Lung (tissue), 12 donors: ENCODE measurements around the gene APCDD1. TPM values are rescaled to one million over a fixed set of nuclear protein-coding genes. Genes with fewer than 3 reads are reported as not detected.

ENCODE experiments used
- ATAC-seq: fragments of 200-7000 bp; cut with Tn5 transposase; one replicate; pipeline ENCODE4 v1.9.1; 2020; ENCODE audit warnings: moderate number of reproducible peaks; ENCODE audit not compliant: insufficient read depth, low FRiP score
- DNase-seq, 3 donors: peaks; one replicate each; pipeline ENCODE4 v3.0.0-alpha.2; 2013 to 2017
- H3K27ac ChIP-seq, 2 donors: one replicate each; pipeline ENCODE4 v1.5.1; 2013; ENCODE audit warnings: mild to moderate bottlenecking in 2 of 2, moderate library complexity in 2 of 2, control low read depth in 1 of 2, inconsistent platforms in 1 of 2, low read depth in 1 of 2, low read length in 1 of 2
- H3K27me3 ChIP-seq, 3 donors: one replicate each; pipeline ENCODE4 v1.5.1; 2013; ENCODE audit warnings: low read length in 2 of 3; ENCODE audit not compliant: control insufficient read depth in 3 of 3, insufficient read depth in 3 of 3
- H3K36me3 ChIP-seq, 4 donors: one replicate each; pipeline ENCODE4 v1.5.1; 2013; ENCODE audit warnings: low read length in 4 of 4, mild to moderate bottlenecking in 1 of 4, moderate library complexity in 1 of 4; ENCODE audit not compliant: control insufficient read depth in 4 of 4, insufficient read depth in 4 of 4
- H3K4me1 ChIP-seq, 5 donors: one replicate each; pipeline ENCODE4 v1.5.1; 2013; ENCODE audit warnings: low read length in 5 of 5, mild to moderate bottlenecking in 2 of 5, moderate library complexity in 1 of 5; ENCODE audit not compliant: control insufficient read depth in 5 of 5, insufficient read depth in 5 of 5
- H3K4me3 ChIP-seq: one replicate; pipeline ENCODE4 v1.5.1; 2013; ENCODE audit warnings: mild to moderate bottlenecking, control low read depth, moderate library complexity
- H3K9ac ChIP-seq, 2 donors: one replicate each; pipeline ENCODE4 v1.5.1; 2013; ENCODE audit warnings: low read length in 2 of 2, control low read depth in 1 of 2; ENCODE audit not compliant: insufficient read depth in 1 of 2
- H3K9me3 ChIP-seq, 4 donors: one replicate each; pipeline ENCODE4 v1.5.1; 2013; ENCODE audit warnings: low read length in 3 of 4, mild to moderate bottlenecking in 1 of 4, moderate library complexity in 1 of 4; ENCODE audit not compliant: control insufficient read depth in 4 of 4, insufficient read depth in 3 of 4
- CTCF ChIP-seq: IDR thresholded peaks from 2 replicates; pipeline ENCODE4 v1.5.1; 2012; ENCODE audit warnings: mild to moderate bottlenecking; ENCODE audit errors: control extremely low read depth, extremely low read depth
- WGBS, 2 donors: extraction: QIAGEN DNeasy Blood & Tissue Kit; methylation state at CpG; one replicate each; pipeline ENCODE4 v1.1.7; 2013; 5-methylcytosine and 5-hydroxymethylcytosine counted together
- polyA plus RNA-seq, 2 donors: library from polyadenylated mRNA; stranded (reverse); fragments of 200-250 nt; gene quantifications; one replicate each; pipeline ENCODE4 v1.2.1, GENCODE V29; 2013
- total RNA-seq, 2 donors: library from RNA; depleted of rRNA in 1 of 2; stranded (reverse); fragments of >200 nt in 1 of 2; gene quantifications; one replicate each; pipeline ENCODE4 v1.2.1, GENCODE V29; 2014 to 2021
- donor health status: control.
- donor health status: control.
- donor health status: Bipolar disorder and iron deficiency.
- donor health status: healthy.
- donor health status: DM: yes; HTN: yes; CAD: no.

Gene APCDD1
- total and polyA plus RNA-seq, 4 donors, result 6.8 to 77.4 (median 29.3) TPM

- Histone ChIP-seq H3K4me3 (peak overlapping the region; percentile 94), H3K9me3 (no peaks in the 10 kb centered on the region), H3K27ac (peak overlapping the region; percentile 87 to 92), H3K4me1 (peaks cover 0 to 24% (median 6%) of the 10 kb centered on the region in 5 donors), H3K9ac (peak overlapping the region; percentile 72 to 91), H3K36me3 (no peaks in the 10 kb centered on the region), H3K27me3 (no peaks in the 10 kb centered on the region)
- DNase-seq, result peak in 1 of 3 donors; percentile 15
- no peak for ATAC-seq
- WGBS, 2 donors, result 7 to 8% methylated on average over 11 of the region's 11 CpGs
- TF ChIP-seq CTCF, result no peak
These were observed 72.1 kb downstream of the APCDD1 start for GRCh38 chr18:10526561-10526949.

GRCh38 chr18:10528439-10528838, 74.0 kb downstream of the APCDD1 start:
- Histone ChIP-seq H3K27ac (no peak overlapping the region), H3K27me3 (no peaks in the 10 kb centered on the region), H3K9ac (no peak overlapping the region), H3K4me3 (no peak overlapping the region), H3K4me1 (peaks cover 0 to 24% (median 6%) of the 10 kb centered on the region in 5 donors), H3K36me3 (no peaks in the 10 kb centered on the region), H3K9me3 (no peaks in the 10 kb centered on the region)
- no peak for TF ChIP-seq CTCF
- 80 to 95% methylated on average over 3 of the region's 3 CpGs for WGBS, 2 donors
- no peak for DNase-seq
- ATAC-seq, result no peak

- no peak overlapping the region for H3K9ac ChIP-seq
- H3K27ac ChIP-seq, result peak overlapping the region in 1 of 2 donors; percentile 88
- TF ChIP-seq CTCF, result no peak
- H3K4me3 ChIP-seq, result no peak overlapping the region
- 72 to 75% methylated on average over 3 of the region's 3 CpGs for WGBS, 2 donors
- H3K9me3 ChIP-seq, result no peaks in the 10 kb centered on the region
- ATAC-seq, result no peak
- H3K27me3 ChIP-seq, result no peaks in the 10 kb centered on the region
- H3K4me1 ChIP-seq, result peaks cover 0 to 24% (median 6%) of the 10 kb centered on the region in 5 donors
- H3K36me3 ChIP-seq, result peaks cover 0 to 2% (median under 1%) of the 10 kb centered on the region in 4 donors
- DNase-seq, result no peak
These were observed 75.6 kb downstream of the APCDD1 start for GRCh38 chr18:10530002-10530401.

GRCh38 chr18:10530852-10531251, 76.4 kb downstream of the APCDD1 start:
- no peaks in the 10 kb centered on the region for H3K27me3 ChIP-seq
- peaks cover 0 to 24% (median 5%) of the 10 kb centered on the region in 5 donors for H3K4me1 ChIP-seq
- H3K4me3 ChIP-seq, result no peak overlapping the region
- ATAC-seq, result no peak
- no peaks in the 10 kb centered on the region for H3K9me3 ChIP-seq
- no peak for TF ChIP-seq CTCF
- no peak for DNase-seq
- peaks cover 0 to 2% (median under 1%) of the 10 kb centered on the region in 4 donors for H3K36me3 ChIP-seq
- H3K27ac ChIP-seq, result peak overlapping the region in 1 of 2 donors; percentile 88
- no peak overlapping the region for H3K9ac ChIP-seq
- WGBS, 2 donors, result 86 to 94% methylated on average over 3 of the region's 3 CpGs
